Erythroblast (primary cell): ENCODE data around the gene FAM20C.

Source experiments
- GATA1 ChIP-seq: IDR thresholded peaks from 2 replicates; pipeline ENCODE4 v1.6.1; 2011; ENCODE audit warnings: low read depth, mild to moderate bottlenecking, control low read depth, low read length, moderate library complexity
- POLR2A ChIP-seq: IDR thresholded peaks from 2 replicates; pipeline ENCODE4 v1.6.1; 2011; ENCODE audit warnings: mild to moderate bottlenecking, low read length

- no peak for TF ChIP-seq GATA1
- no peak for TF ChIP-seq POLR2A
Measured at GRCh38 chr7:279821-280220, 87.5 kb downstream of the FAM20C start.
